ENCODE measurements around the gene SYVN1.

The SYVN1 gene

GRCh38 chr11:65095974-65096806 lies 38.1 kb downstream of the SYVN1 start, which contains the start of gene VPS51:
TSS of gene VPS51 (plus strand) at chr11:65096214. CDS start at chr11:65096251, 37 bp downstream.
- in situ Hi-C loops (cut with HindIII; ENCODE audit: low sequenced_read_pairs): no loop called here

DNA sequence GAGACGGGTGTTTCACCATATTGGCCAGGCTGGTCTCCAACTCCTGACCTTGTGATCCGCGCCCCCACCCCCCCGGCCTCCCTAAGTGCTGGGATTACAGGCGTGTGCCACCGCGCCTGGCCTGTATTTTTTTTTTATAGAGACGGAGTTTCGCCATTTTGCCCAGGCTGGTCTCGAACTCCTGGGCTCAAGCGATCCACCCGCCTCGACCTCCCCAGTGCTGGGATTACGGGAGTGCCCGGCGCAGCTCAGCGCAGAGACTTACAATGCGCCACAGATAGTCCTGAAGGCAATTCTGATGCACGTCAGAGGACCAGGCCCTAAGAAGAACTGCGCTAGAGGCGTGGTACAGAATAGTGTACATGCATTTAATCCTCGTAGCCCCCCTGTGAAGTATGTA lies 38.9 kb downstream of the SYVN1 start:
- in situ Hi-C loops (cut with HindIII; ENCODE audit: low sequenced_read_pairs): no loop called here

DNA sequence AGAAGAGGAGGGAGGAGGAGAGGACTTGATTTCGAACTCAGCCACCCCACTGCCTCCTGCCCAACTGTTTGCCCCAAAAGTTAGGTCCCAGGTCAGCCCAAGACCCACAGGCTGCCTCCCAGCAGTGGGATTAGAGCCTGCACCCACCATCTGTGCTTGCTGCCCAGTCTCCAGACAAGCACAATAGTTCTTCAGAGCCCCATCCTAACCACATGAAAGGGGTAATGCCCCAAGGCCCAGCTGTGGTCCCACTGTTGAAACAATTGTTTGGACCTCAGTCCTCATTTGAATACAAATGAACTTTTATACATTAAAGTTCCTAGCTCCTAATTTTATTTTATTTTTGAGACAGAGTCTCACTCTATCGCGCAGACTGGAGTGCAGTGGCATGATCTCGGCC lies 43.7 kb downstream of the SYVN1 start:
- in situ Hi-C loops (cut with HindIII; ENCODE audit: low sequenced_read_pairs): no loop called here

GRCh38 chr11:65089621-65090020 lies 44.7 kb downstream of the SYVN1 start:
- in situ Hi-C loops (cut with HindIII; ENCODE audit: low sequenced_read_pairs): no loop called here

DNA sequence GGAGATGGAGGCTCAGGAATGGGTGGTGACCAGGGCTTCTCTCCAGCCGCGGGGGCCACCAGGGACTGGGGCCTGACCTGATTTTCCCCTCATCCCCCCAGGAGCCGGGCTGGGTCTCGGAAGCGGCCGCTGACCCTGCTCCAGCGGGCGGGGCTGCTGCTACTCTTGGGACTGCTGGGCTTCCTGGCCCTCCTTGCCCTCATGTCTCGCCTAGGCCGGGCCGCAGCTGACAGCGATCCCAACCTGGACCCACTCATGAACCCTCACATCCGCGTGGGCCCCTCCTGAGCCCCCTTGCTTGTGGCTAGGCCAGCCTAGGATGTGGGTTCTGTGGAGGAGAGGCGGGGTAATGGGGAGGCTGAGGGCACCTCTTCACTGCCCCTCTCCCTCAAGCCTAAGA lies 46.5 kb downstream of the SYVN1 start:
- in situ Hi-C loops (cut with HindIII; ENCODE audit: low sequenced_read_pairs): no loop called here

- in situ Hi-C loops (cut with HindIII; ENCODE audit: low sequenced_read_pairs): no loop called here
Measured at GRCh38 chr11:65087216-65087615, 47.1 kb downstream of the SYVN1 start.

GRCh38 chr11:65086809-65087208 lies 47.5 kb downstream of the SYVN1 start:
- in situ Hi-C loops (cut with HindIII; ENCODE audit: low sequenced_read_pairs): no loop called here

GRCh38 chr11:65085446-65085845 lies 48.9 kb downstream of the SYVN1 start:
- in situ Hi-C loops (cut with HindIII; ENCODE audit: low sequenced_read_pairs): no loop called here

DNA sequence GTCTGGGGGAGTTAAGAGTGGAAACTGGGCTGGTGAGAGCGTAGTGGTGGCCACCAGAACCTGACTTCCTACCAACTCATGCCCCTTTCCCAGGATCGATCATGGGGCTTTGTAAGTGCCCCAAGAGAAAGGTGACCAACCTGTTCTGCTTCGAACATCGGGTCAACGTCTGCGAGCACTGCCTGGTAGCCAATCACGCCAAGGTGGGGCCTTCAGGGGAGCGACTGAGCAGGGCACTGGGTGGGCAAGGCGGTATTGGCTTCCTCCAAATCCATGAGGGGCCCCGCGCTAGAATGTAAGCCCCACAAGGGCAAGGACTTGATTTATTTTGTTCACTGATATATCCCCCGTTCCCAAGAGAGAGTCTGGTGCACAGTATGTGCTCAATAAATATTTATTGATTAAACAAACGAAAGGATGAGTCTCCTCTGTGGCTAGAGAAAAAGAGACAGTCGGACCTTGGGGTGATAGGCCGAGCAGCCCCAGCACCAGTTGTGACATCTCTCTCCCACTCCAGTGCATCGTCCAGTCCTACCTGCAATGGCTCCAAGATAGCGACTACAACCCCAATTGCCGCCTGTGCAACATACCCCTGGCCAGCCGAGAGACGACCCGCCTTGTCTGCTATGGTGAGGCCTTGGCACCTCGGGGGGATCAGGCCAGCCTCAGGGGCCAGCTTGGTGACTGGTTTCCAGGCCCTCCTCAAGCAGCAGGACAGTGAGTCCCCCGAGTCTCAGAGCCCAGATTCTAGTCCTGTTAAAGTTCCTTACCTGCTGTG lies 49.5 kb downstream of the SYVN1 start:
- in situ Hi-C loops (cut with HindIII; ENCODE audit: low sequenced_read_pairs): no loop called here

GRCh38 chr11:65083834-65084597 lies 50.3 kb downstream of the SYVN1 start, which contains the start of the genes CDCA5 and ZFPL1:
TSS of gene CDCA5 (minus strand) at chr11:65084040. CDS start at chr11:65083978, 62 bp downstream.
TSS of gene ZFPL1 (plus strand) at chr11:65084222. CDS start at chr11:65084699, 477 bp downstream.
- in situ Hi-C loops (cut with HindIII; ENCODE audit: low sequenced_read_pairs): no loop called here

- in situ Hi-C loops (cut with HindIII; ENCODE audit: low sequenced_read_pairs): no loop called here
Measured at GRCh38 chr11:65083134-65083833, 51.0 kb downstream of the SYVN1 start.

- in situ Hi-C loops (cut with HindIII; ENCODE audit: low sequenced_read_pairs): no loop called here
Measured at GRCh38 chr11:65078786-65079342, 55.5 kb downstream of the SYVN1 start.

- in situ Hi-C loops (cut with HindIII; ENCODE audit: low sequenced_read_pairs): no loop called here
Measured at GRCh38 chr11:65078151-65078550, 56.2 kb downstream of the SYVN1 start.

DNA sequence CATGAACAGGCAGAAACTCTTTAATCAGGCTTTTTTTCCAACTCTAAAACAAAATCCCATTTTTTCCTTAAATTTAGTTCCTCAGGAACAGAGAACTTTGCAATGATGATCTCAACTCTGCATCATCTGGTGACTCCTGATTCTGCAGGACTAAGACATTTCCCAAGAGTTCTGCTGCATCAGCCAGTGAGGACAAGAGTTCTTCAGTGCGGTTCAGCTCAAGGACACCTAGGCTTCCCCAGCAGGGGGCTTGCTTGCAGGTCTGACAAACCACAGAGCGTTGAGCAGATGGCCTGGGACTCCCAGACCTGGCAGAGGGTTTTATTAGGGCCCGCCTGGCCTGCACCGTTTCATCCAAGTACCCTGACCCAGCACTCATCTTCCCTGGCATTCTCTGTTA lies 56.9 kb downstream of the SYVN1 start:
- in situ Hi-C loops (cut with HindIII; ENCODE audit: low sequenced_read_pairs): no loop called here

Data from endothelial cell of hepatic sinusoid (primary cell).